IMR-90 (cell line): ENCODE results near the gene ELF5. TPM values are rescaled to one million over a fixed set of nuclear protein-coding genes. Genes with fewer than 3 reads are reported as not detected.

Source experiments
- ATAC-seq: fragments of 200-7000 bp; cut with Tn5 transposase; 2 replicates; pipeline ENCODE4 v1.9.1; 2020; ENCODE audit warnings: low read depth, mild to moderate bottlenecking, moderate library complexity
- BruUV-seq: library from RNA; stranded (reverse); fragments of 400-500 nt; replicated peaks from 2 replicates; lab custom pipeline; 2021; lab: Mats Ljungman, UMichigan
- CTCF ChIA-PET: fragments of 300-600 bp; formaldehyde crosslinking; extraction: SDS; loops from one replicate; lab custom pipeline; 2021; ENCODE audit warnings: antibody characterized with exemption; lab: Yijun Ruan, JAX
- POLR2A ChIA-PET: fragments of 300-600 bp; sonication (Branson Sonifier 250); formaldehyde crosslinking; loops from one replicate; lab custom pipeline; 2022; ENCODE audit warnings: antibody characterized with exemption; ENCODE audit not compliant: unreplicated experiment; lab: Charles Lee
- DNase-seq: peaks from one replicate; pipeline ENCODE4 v3.0.0; 2013
- H2AFZ ChIP-seq: replicated peaks from 2 replicates; pipeline ENCODE3; 2013; ENCODE audit warnings: low read length, mild to moderate bottlenecking; ENCODE audit not compliant: poor library complexity
- H2AK5ac ChIP-seq: 2 replicates; pipeline ENCODE4 v1.6.1; 2013; ENCODE audit warnings: low read depth, low read length, inconsistent platforms
- H2AK9ac ChIP-seq: replicated peaks from 2 replicates; pipeline ENCODE3; 2013; ENCODE audit warnings: mild to moderate bottlenecking, low read depth, low read length, moderate library complexity; ENCODE audit not compliant: poor library complexity
- H2BK120ac ChIP-seq: 2 replicates; pipeline ENCODE4 v1.6.1; 2013; ENCODE audit warnings: low read depth, low read length, inconsistent platforms
- H2BK15ac ChIP-seq: 3 replicates; pipeline ENCODE4 v1.6.1; 2013; ENCODE audit warnings: low read depth, low read length, inconsistent platforms
- H2BK20ac ChIP-seq: 2 replicates; pipeline ENCODE4 v1.6.1; 2013; ENCODE audit warnings: low read depth, mild to moderate bottlenecking, inconsistent platforms, low read length, moderate library complexity
- H2BK5ac ChIP-seq: 2 replicates; pipeline ENCODE4 v1.6.1; 2013; ENCODE audit warnings: mild to moderate bottlenecking, low read depth, low read length, inconsistent platforms; ENCODE audit not compliant: poor library complexity, severe bottlenecking
- H3K14ac ChIP-seq: replicated peaks from 2 replicates; pipeline ENCODE4 v1.6.1; 2013; ENCODE audit warnings: low read depth, low read length, inconsistent platforms
- H3K18ac ChIP-seq: 2 replicates; pipeline ENCODE4 v1.6.1; 2013; ENCODE audit warnings: low read depth, low read length, control low read depth
- H3K23ac ChIP-seq: 2 replicates; pipeline ENCODE4 v1.6.1; 2013; ENCODE audit warnings: low read depth, low read length, inconsistent platforms
- H3K27ac ChIP-seq: 2 replicates; pipeline ENCODE4 v1.5.1; 2013; ENCODE audit warnings: mild to moderate bottlenecking, control low read depth, low read length; ENCODE audit not compliant: insufficient read depth
- H3K27me3 ChIP-seq: 2 replicates; pipeline ENCODE4 v1.6.1; 2013; ENCODE audit warnings: low read length; ENCODE audit not compliant: control insufficient read depth, insufficient read depth
- H3K36me3 ChIP-seq: 2 replicates; pipeline ENCODE4 v1.6.1; 2013; ENCODE audit warnings: low read length, mixed read lengths; ENCODE audit not compliant: control insufficient read depth, insufficient read depth
- H3K4ac ChIP-seq: 2 replicates; pipeline ENCODE4 v1.6.1; 2013; ENCODE audit warnings: low read depth, low read length, inconsistent platforms
- H3K4me1 ChIP-seq: 2 replicates; pipeline ENCODE4 v1.6.1; 2013; ENCODE audit warnings: low read length, mixed read lengths; ENCODE audit not compliant: control insufficient read depth, insufficient read depth
- H3K4me2 ChIP-seq: 2 replicates; pipeline ENCODE4 v1.6.1; 2013; ENCODE audit warnings: low read depth, mild to moderate bottlenecking, control low read depth, low read length, moderate library complexity
- H3K4me3 ChIP-seq: 2 replicates; pipeline ENCODE4 v1.5.1; 2013; ENCODE audit warnings: low read depth, mild to moderate bottlenecking, control low read depth, low read length, moderate library complexity; ENCODE audit not compliant: insufficient read depth
- H3K56ac ChIP-seq: 2 replicates; pipeline ENCODE4 v1.6.1; 2013; ENCODE audit warnings: low read length, inconsistent platforms; ENCODE audit not compliant: insufficient read depth; ENCODE audit errors: extremely low read depth
- H3K79me1 ChIP-seq, 2 experiments: 2 replicates each; pipeline ENCODE4 v1.6.1; 2013; ENCODE audit warnings: low read length in 2 of 2, inconsistent platforms in 1 of 2, low read depth in 1 of 2
- H3K9ac ChIP-seq: 2 replicates; pipeline ENCODE4 v1.6.1; 2013; ENCODE audit warnings: low read depth, low read length, control low read depth
- H3K9me1 ChIP-seq: 2 replicates; pipeline ENCODE4 v1.6.1; 2013; ENCODE audit warnings: low read length, inconsistent platforms; ENCODE audit not compliant: insufficient read depth
- H3K9me3 ChIP-seq: 2 replicates; pipeline ENCODE4 v1.6.1; 2013; ENCODE audit warnings: low read length; ENCODE audit not compliant: control insufficient read depth, insufficient read depth
- H4K20me1 ChIP-seq: 2 replicates; pipeline ENCODE4 v1.6.1; 2013; ENCODE audit warnings: low read length, inconsistent platforms; ENCODE audit not compliant: insufficient read depth
- H4K5ac ChIP-seq: 2 replicates; pipeline ENCODE4 v1.6.1; 2013; ENCODE audit warnings: mild to moderate bottlenecking, low read depth, low read length, control low read depth
- H4K8ac ChIP-seq, 2 experiments: 2 replicates each; pipeline ENCODE4 v1.6.1; 2013; ENCODE audit warnings: low read depth in 2 of 2, low read length in 2 of 2, control low read depth in 1 of 2, inconsistent platforms in 1 of 2
- H4K91ac ChIP-seq: 2 replicates; pipeline ENCODE4 v1.6.1; 2013; ENCODE audit warnings: low read depth, low read length, inconsistent platforms; ENCODE audit not compliant: insufficient read depth
- BHLHE40 ChIP-seq: fragments of 150-350 bp; IDR thresholded peaks from 2 replicates; pipeline ENCODE4 v1.6.1; 2016; ENCODE audit warnings: mild to moderate bottlenecking, low read depth, low read length
- CEBPB ChIP-seq: IDR thresholded peaks from 2 replicates; pipeline ENCODE4 v1.6.1; 2012; ENCODE audit warnings: low read depth, low read length, improper control_type of control experiment
- CHD1 ChIP-seq: IDR thresholded peaks from 2 replicates; pipeline ENCODE4 v1.6.1; 2012; ENCODE audit warnings: low read depth, low read length, improper control_type of control experiment
- CTCF ChIP-seq: conservative IDR thresholded peaks from 2 replicates; pipeline ENCODE4 v1.5.1; 2012; ENCODE audit warnings: mild to moderate bottlenecking, low read depth, low read length, improper control_type of control experiment
- ELK1 ChIP-seq: fragments of 150-350 bp; IDR thresholded peaks from 2 replicates; pipeline ENCODE4 v1.6.1; 2016; ENCODE audit warnings: low read depth, mild to moderate bottlenecking, low read length, moderate library complexity, borderline replicate concordance
- FOS ChIP-seq: fragments of 150-350 bp; IDR thresholded peaks from 2 replicates; pipeline ENCODE4 v1.6.1; 2016; ENCODE audit warnings: low read depth, low read length
- MAFK ChIP-seq: IDR thresholded peaks from 2 replicates; pipeline ENCODE4 v1.6.1; 2012; ENCODE audit warnings: low read depth, low read length, improper control_type of control experiment
- MAZ ChIP-seq: IDR thresholded peaks from 2 replicates; pipeline ENCODE4 v1.6.1; 2012; ENCODE audit warnings: low read depth, mild to moderate bottlenecking, low read length, improper control_type of control experiment, moderate library complexity, borderline replicate concordance
- MXI1 ChIP-seq: IDR thresholded peaks from 2 replicates; pipeline ENCODE4 v1.6.1; 2012; ENCODE audit warnings: low read depth, mild to moderate bottlenecking, low read length, moderate library complexity, borderline replicate concordance
- NFE2L2 ChIP-seq: fragments of 150-350 bp; IDR thresholded peaks from 2 replicates; pipeline ENCODE4 v1.6.1; 2016; ENCODE audit warnings: low read depth, mild to moderate bottlenecking, low read length
- POLR2A ChIP-seq: IDR thresholded peaks from 2 replicates; pipeline ENCODE4 v1.6.1; 2012; ENCODE audit warnings: mild to moderate bottlenecking, low read depth, low read length
- RAD21 ChIP-seq: IDR thresholded peaks from 2 replicates; pipeline ENCODE4 v1.6.1; 2012; ENCODE audit warnings: low read length, improper control_type of control experiment
- RCOR1 ChIP-seq: IDR thresholded peaks from 2 replicates; pipeline ENCODE4 v1.6.1; 2012; ENCODE audit warnings: mild to moderate bottlenecking, low read length, improper control_type of control experiment; ENCODE audit not compliant: insufficient replicate concordance
- RFX5 ChIP-seq: IDR thresholded peaks from 2 replicates; pipeline ENCODE4 v1.8.0; 2012; ENCODE audit warnings: low read depth, mild to moderate bottlenecking, low read length, moderate library complexity
- SMC3 ChIP-seq: fragments of 150-350 bp; IDR thresholded peaks from 2 replicates; pipeline ENCODE4 v1.6.1; 2016; ENCODE audit warnings: low read depth, mild to moderate bottlenecking, antibody characterized with exemption, low read length, moderate library complexity
- USF2 ChIP-seq: fragments of 150-350 bp; IDR thresholded peaks from 2 replicates; pipeline ENCODE4 v1.6.1; 2017; ENCODE audit warnings: mild to moderate bottlenecking, antibody characterized with exemption, low read length, low read depth
- WGBS, 2 experiments: methylation state at CpG; one replicate each; pipeline versions ENCODE4 v1.1.5 to v1.1.7; 2013; ENCODE audit warnings: missing lambda C conversion rate in 2 of 2; ENCODE audit not compliant: insufficient read length in 1 of 2; ENCODE audit errors: extremely low coverage in 2 of 2; 5-methylcytosine and 5-hydroxymethylcytosine counted together
- dilution Hi-C: fragments of 300-500 bp; cut with HindIII; formaldehyde crosslinking; loops from one replicate; pipeline ENCODE4 v1.14.3; 2018; ENCODE audit warnings: low sequenced_read_pairs; ENCODE audit not compliant: unreplicated experiment
- in situ Hi-C: fragments of 300-500 bp; cut with MboI; formaldehyde crosslinking; loops from 3 replicates; pipeline ENCODE4 v1.14.3; 2019; ENCODE audit warnings: low sequenced_read_pairs, inconsistent platforms, mixed read lengths
- intact Hi-C: fragments of 100-400 bp; cut with micrococcal nuclease; formaldehyde crosslinking; loops from 2 replicates; pipeline ENCODE4 v1.10.0; 2022
- polyA plus RNA-seq, 3 experiments: library from polyadenylated mRNA; depleted of rRNA; stranded (reverse); fragments of >200 nt; gene quantifications; 2 replicates each; pipeline ENCODE4 v1.2.3, GENCODE V29; 2012; ENCODE audit warnings: low replicate concordance in 1 of 3
- total RNA-seq: library from RNA; depleted of rRNA; stranded (reverse); fragments of >200 nt; gene quantifications from 2 replicates; pipeline ENCODE4 v1.2.3, GENCODE V29; 2012

ELF5 gene
- total and polyA plus RNA-seq, 2 of the 4 experiments (the other 2 are of a cell fraction) = not detected

GRCh38 chr11:34493926-34494595 lies 19.5 kb downstream of the ELF5 start:
- H4K20me1 ChIP-seq = no peaks in the 10 kb centered on the region
- no peak overlapping the region for H3K18ac ChIP-seq
- ChIA-PET CTCF (interaction anchor here (0.6 kb wide), 2 partner anchors 124 to 276 kb away, joined by 3 to 4 read pairs; no protein-coding TSS in a partner anchor), POLR2A (no interaction called here)
- no peak overlapping the region for H2BK5ac ChIP-seq
- H3K9me3 ChIP-seq = no peaks in the 10 kb centered on the region
- H3K14ac ChIP-seq = no peak overlapping the region
- dilution Hi-C loops = no loop called here
- H2BK120ac ChIP-seq = no peak overlapping the region
- no peak overlapping the region for H3K56ac ChIP-seq
- no peak overlapping the region for H3K4me3 ChIP-seq
- no peaks in the 10 kb centered on the region for H3K36me3 ChIP-seq
- H2BK15ac ChIP-seq = no peak overlapping the region
- H2AK9ac ChIP-seq = no peak overlapping the region
- ATAC-seq (no peak), DNase-seq (no peak)
- intact Hi-C loops = loop anchor here (2.0 to 10.0 kb wide), 3 partner anchors 135 to 499 kb away; partner anchors contain the start of gene ABTB2
- no peak overlapping the region for H2AFZ ChIP-seq
- peaks cover 37% of the 10 kb centered on the region for H3K27me3 ChIP-seq
- H3K79me1 ChIP-seq = no peaks in the 10 kb centered on the region
- BruUV-seq = no TSS peak
- H4K8ac ChIP-seq = no peak overlapping the region
- no peak overlapping the region for H3K23ac ChIP-seq
- in situ Hi-C loops = loop anchor here (5.0 to 10.0 kb wide), 2 partner anchors 127 to 319 kb away; no protein-coding TSS in a partner anchor
- H3K9me1 ChIP-seq = no peaks in the 10 kb centered on the region
- H3K4ac ChIP-seq = no peak overlapping the region
- H2AK5ac ChIP-seq = no peak overlapping the region
- H4K5ac ChIP-seq = no peak overlapping the region
- no peak overlapping the region for H2BK20ac ChIP-seq
- no CpG with 5 or more reads among the region's 4 CpGs for WGBS, 2 experiments
- no peak overlapping the region for H3K27ac ChIP-seq
- no peak overlapping the region for H4K91ac ChIP-seq
- TF ChIP-seq USF2 (no peak), SMC3 (no peak), MXI1 (no peak), CEBPB (no peak), POLR2A (no peak), MAFK (no peak), BHLHE40 (no peak), CHD1 (no peak), FOS (no peak), RFX5 (no peak), ELK1 (no peak), MAZ (no peak), RCOR1 (no peak), CTCF (no peak), RAD21 (no peak), NFE2L2 (no peak)
- H3K4me1 ChIP-seq = no peaks in the 10 kb centered on the region
- H3K4me2 ChIP-seq = no peak overlapping the region
- no peak overlapping the region for H3K9ac ChIP-seq
